ENCODE results near the gene EML4. TPM values are rescaled to one million over a fixed set of nuclear protein-coding genes. Genes with fewer than 3 reads are reported as not detected.

Gene EML4
- total and polyA plus RNA-seq, 9 of the 15 experiments (the other 6 are each of a cell fraction or from before 2014, with no cell fraction given), result 14.7 to 48.3 (median 36.5) TPM

- TF ChIP-seq YY1 (IDR thresholded peaks at IDR 0.05; ENCODE audit: borderline replicate concordance in 1 of 3, control insufficient read depth in 1 of 3, extremely low read depth in 1 of 3, insufficient read depth in 3 of 3, insufficient read length in 1 of 3, insufficient replicate concordance in 2 of 3, low read depth in 1 of 3, low read length in 2 of 3), result no peak
Observed at GRCh38 chr2:42315844-42316470, 146.8 kb downstream of the EML4 start (continued).

GRCh38 chr2:42316910-42317309, 147.8 kb downstream of the EML4 start:
- Histone ChIP-seq H3K9ac (ENCODE audit: insufficient read depth in 1 of 2, low read depth in 2 of 2, low read length in 2 of 2) (no peak overlapping the region), H3K9me1 (ENCODE audit: control insufficient read depth, insufficient read depth, low read length) (no peaks in the 10 kb centered on the region), H3K4me1 (replicated peaks in 1 of 2; ENCODE audit: control insufficient read depth in 2 of 2, insufficient read depth in 2 of 2, low read length in 2 of 2) (no peaks in the 10 kb centered on the region), H3K27me3 (ENCODE audit: control insufficient read depth in 2 of 2, insufficient read depth in 2 of 2, low read length in 2 of 2) (no peaks in the 10 kb centered on the region), H3K4me3 (no peak overlapping the region), H3K9me3 (replicated peaks; ENCODE audit: control insufficient read depth, insufficient read depth, low read depth, low read length) (no peaks in the 10 kb centered on the region), H3K36me3 (ENCODE audit: control insufficient read depth, insufficient read depth, low read length) (peaks cover 23% of the 10 kb centered on the region; the same call in 2 of the 3 replicates), H3K79me2 (ENCODE audit: control insufficient read depth, insufficient read depth, low read length) (no peaks in the 10 kb centered on the region), H4K20me1 (replicated peaks; ENCODE audit: control insufficient read depth, insufficient read depth, low read length) (no peaks in the 10 kb centered on the region), H3K4me2 (ENCODE audit: insufficient read depth, low read length) (no peak overlapping the region), H2AFZ (ENCODE audit: low read depth, low read length) (no peak overlapping the region), H3K27ac (ENCODE audit: extremely low read depth, low read depth, low read length) (no peak overlapping the region)
- ATAC-seq, result no peak
- intact Hi-C loops (cut with micrococcal nuclease), result no loop called here
- CTCF ChIA-PET (ENCODE audit: low intra/inter-chr PET ratio), result no interaction called here
- BruUV-seq (replicated peaks), result no TSS peak
- FAIRE-seq, result no peak
- DNase-seq (ENCODE audit: extremely low read depth in 1 of 4, low spot score in 3 of 4), result no peak
- 80% methylated on average over 3 of the region's 3 CpGs for WGBS (ENCODE audit: insufficient coverage, low coverage, missing lambda C conversion rate)
- in situ Hi-C loops (cut with MboI), result no loop called here
- no peak for TF ChIP-seq ZBTB8A (IDR thresholded peaks at IDR 0.05; ENCODE audit: partially characterized antibody)
- TF ChIP-seq MXD1 (CRISPR knock-in tag; IDR thresholded peaks at IDR 0.05; ENCODE audit: borderline replicate concordance, poor library complexity, severe bottlenecking), result no peak
- TF ChIP-seq MIER1 (IDR thresholded peaks at IDR 0.05; ENCODE audit: low read depth), result no peak
- TF ChIP-seq ARID3B (CRISPR knock-in tag; IDR thresholded peaks at IDR 0.05; ENCODE audit: borderline replicate concordance), result no peak
- POLR2A ChIA-PET, result no interaction called here
